Measurements from ENCODE around the gene RAD51B.

GRCh38 chr14:68684466-68685418, 865.2 kb downstream of the RAD51B start:
- TF ChIP-seq CTCF (conservative IDR thresholded peaks at IDR 0.05) (no peak), ZFX (IDR thresholded peaks at IDR 0.05) (no peak)

Measured in C4-2B (cell line).